ENCODE results near the gene DNMT1.
"Not testable (repeated sequence)": the region's sequence is repeated elsewhere in the genome, so short reads cannot be mapped to it uniquely, and the experiment has no call there.

DNMT1 gene

DNA sequence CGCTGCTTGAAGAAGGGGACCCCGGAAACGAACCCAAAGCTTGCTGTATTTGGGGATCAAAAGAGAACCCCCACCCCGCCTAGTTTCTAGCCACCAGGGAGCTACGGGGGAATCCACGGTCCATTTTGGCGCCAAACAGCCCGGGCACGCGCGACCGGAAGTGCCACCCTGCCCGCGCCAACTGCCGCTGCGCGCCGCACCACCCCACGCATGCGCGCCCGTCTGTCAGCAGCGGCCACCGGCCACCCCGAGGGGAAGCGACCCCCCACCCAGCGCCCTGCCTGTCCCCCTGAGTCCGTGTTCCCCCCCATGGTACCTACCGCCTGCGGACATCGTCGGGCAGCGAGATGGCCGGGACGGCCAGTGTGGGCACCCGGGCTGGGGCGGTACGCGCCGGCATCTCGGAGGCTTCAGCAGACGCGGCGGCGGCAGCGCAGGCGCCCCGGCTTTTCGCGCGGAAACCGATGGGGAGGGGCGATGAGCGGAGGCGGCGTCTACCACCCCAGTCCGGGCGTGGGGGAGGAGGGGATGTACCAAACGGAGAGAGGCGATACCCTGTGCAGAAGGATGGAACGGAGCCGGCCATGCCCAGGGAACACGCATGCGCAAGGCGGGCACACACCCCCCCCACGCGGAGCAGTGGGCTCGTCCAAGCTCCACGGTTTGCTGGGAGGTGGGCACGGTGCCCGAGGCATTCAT, at the start of gene DNMT1:
Gene DNMT1 (minus strand): TSS at position 454 of the 699 bp plus-strand sequence. CDS start 54 bp downstream, at position 400.
- TF ChIP-seq, protein P1, sequence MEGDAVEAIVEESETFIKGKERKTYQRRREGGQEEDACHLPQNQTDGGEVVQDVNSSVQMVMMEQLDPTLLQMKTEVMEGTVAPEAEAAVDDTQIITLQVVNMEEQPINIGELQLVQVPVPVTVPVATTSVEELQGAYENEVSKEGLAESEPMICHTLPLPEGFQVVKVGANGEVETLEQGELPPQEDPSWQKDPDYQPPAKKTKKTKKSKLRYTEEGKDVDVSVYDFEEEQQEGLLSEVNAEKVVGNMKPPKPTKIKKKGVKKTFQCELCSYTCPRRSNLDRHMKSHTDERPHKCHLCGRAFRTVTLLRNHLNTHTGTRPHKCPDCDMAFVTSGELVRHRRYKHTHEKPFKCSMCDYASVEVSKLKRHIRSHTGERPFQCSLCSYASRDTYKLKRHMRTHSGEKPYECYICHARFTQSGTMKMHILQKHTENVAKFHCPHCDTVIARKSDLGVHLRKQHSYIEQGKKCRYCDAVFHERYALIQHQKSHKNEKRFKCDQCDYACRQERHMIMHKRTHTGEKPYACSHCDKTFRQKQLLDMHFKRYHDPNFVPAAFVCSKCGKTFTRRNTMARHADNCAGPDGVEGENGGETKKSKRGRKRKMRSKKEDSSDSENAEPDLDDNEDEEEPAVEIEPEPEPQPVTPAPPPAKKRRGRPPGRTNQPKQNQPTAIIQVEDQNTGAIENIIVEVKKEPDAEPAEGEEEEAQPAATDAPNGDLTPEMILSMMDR (IDR thresholded peaks at IDR 0.05; ENCODE audit: insufficient read depth, missing control alignments), result no peak
- FAIRE-seq, result no peak
- DNase-seq (ENCODE audit: insufficient read length, low spot score), result peak; percentile 100

DNA sequence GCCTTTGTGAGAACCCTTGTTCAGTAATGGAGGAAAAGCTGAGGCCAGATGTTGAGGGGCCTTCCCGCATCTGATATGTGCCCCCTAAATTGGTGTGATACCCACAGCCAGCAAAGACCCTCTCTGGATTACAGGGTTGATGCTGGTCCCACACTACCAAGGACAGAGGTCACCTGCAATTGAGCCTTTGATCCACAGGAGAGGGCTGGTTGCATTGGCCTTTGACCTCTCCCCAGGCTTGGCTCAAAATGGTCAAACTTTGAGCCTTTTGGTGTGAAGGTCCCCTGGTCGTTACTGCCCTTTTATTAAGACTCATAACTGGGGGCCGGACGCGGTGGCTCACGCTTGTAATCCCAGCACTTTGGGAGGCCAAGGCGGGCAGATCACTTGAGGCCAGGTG, 48.9 kb upstream of the DNMT1 start:
- FAIRE-seq (no peak), DNase-seq (ENCODE audit: insufficient read length, low spot score) (no peak)
- TF ChIP-seq, protein P1 (IDR thresholded peaks at IDR 0.05; ENCODE audit: insufficient read depth, missing control alignments), result no peak

DNA sequence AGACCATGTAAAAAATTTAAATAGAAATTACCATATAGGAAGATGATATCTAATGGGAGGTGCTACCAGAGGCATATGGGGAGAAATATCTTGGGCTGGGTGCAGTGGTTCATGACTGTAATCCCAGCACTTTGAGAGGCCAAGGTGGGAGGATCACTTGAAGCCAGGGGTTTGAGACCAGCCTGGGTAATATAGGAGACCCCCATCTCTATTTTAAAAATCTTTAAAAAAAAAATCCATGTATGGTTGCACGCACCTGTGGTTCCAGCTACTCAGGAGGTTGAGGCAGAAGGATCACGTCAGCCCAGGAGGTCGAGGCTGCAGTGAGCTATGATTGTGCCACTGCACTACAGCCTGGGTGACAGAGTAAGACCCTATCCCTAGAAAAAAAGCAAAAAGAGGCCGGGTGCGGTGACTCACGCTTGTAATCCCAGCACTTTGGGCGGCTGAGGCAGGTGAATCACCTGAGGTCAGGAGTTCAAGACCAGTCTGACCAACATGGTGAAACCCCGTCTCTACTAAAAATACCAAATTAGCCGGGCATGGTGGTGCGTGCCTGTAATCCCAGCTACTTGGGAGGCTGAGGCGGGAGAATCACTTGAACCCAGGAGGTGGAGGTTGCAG, 47.2 kb upstream of the DNMT1 start:
- not testable (repeated sequence) for DNase-seq (ENCODE audit: insufficient read length, low spot score); FAIRE-seq

DNA sequence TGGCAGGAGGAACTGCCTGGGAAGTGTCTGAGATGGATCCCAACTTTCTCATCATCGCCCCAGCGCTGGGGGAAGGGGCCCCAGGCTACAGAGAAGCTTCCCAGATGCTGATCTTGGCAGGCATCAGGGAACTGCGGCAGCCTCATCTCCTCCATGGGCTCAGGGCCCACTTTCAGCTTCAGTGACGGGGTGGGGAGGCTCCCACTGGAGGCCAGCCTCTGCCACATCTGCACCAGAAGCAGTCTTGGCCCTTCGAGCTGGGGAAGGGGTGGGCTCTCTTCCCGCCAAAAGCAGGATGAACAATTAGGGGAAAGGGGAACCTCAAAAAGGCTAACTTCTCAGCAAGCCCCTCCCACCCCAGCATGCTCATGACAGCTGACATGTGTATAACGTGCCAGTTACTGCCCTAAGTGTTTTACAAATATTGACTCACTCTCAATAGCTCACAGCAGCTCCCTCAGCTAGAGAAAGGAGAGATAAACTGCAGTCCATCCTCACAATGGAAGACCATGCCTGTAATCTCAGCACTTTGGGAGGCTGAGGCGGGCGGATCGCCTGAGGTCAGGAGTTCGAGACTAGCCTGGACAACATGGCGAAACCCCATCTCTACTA, 43.5 kb upstream of the DNMT1 start:
- DNase-seq (ENCODE audit: insufficient read length, low spot score), result no peak
- no peak for FAIRE-seq
- TF ChIP-seq, protein P1 (IDR thresholded peaks at IDR 0.05; ENCODE audit: insufficient read depth, missing control alignments), result no peak

DNA sequence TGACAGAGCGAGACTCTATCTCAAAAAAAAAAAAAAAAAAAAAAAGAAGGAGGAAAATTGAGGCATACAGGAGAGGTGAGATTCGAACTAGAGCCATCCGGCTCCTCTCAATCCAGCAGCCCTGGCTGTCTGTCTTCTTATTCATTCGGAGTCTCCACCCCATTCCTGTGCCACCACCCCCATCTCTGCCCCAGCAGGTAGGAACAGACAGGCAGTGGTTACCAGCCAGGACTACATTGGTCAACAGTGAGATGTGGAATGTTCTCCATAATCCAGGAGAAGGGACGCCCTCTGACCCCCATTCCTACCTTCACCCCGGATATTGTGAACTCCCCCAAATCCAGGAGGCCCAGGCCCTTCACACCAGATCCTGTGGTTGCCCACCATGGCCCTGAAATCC, 42.9 kb upstream of the DNMT1 start:
- TF ChIP-seq, protein P1 (IDR thresholded peaks at IDR 0.05; ENCODE audit: insufficient read depth, missing control alignments), result no peak
- FAIRE-seq, result no peak
- DNase-seq (ENCODE audit: insufficient read length, low spot score), result no peak

DNA sequence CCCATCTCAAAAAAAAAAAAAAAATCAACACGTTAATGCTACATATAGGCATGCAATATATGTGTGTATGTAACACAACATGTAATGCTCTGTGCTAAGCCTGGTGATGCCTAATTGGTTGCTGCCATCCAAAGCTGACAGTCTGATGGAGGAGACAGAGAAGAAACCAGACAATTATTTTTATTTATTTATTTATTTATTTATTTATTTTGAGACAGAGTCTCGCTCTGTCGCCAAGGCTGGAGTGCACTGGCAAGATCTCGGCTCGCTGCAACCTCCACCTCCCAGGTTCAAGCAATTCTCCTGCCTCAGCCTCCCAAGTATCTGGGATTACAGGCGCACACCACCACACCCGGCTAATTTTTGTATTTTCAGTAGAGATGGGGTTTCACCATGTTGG, 40.7 kb upstream of the DNMT1 start:
- not testable (repeated sequence) for FAIRE-seq; DNase-seq (ENCODE audit: insufficient read length, low spot score)

DNA sequence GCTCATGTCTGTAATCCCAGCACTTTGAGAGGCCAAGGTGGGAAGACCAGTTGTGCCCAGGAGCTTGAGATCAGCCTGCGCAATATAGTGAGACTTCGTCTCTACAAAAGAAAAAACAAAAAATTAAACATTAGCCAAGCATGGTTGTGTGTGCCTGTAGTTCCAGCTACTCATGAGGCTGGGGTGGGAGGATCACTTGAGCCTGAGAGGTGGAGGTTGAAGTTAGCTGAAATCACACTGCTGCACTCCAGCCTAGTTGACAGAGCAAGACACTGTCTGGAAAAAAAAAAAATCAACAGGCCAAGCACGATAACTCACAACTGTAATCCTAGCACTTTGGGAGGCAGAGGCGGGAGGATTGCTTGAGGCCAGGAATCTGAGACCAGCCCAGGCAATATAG, 40.2 kb upstream of the DNMT1 start:
- TF ChIP-seq, protein P1 (IDR thresholded peaks at IDR 0.05; ENCODE audit: insufficient read depth, missing control alignments), result no peak
- no peak for DNase-seq (ENCODE audit: insufficient read length, low spot score)
- no peak for FAIRE-seq

DNA sequence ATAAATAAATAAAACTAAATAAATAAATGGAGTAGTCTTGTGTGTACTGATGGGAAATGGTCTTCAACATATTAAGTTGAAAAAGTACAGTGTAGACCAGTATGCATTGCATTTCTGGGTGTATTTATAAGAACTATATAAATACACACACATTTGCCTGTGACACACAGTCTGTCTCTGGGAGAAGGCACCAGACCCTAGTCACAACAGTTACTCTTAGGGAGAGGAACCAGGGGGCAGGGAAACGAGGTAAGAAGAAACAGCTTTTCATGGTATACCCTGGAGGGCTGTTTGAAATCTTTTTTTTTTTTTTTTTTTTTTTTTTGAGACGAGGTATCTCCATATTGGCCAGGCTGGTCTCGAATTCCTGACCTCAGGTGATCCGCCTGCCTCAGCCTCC, 39.2 kb upstream of the DNMT1 start:
- TF ChIP-seq, protein P1 (IDR thresholded peaks at IDR 0.05; ENCODE audit: insufficient read depth, missing control alignments), result no peak
- FAIRE-seq (no peak), DNase-seq (ENCODE audit: insufficient read length, low spot score) (no peak)

All from D721Med (cell line).